Hepatic stellate cell (primary cell): Measurements from ENCODE around the gene OTOP1.
"Not testable (repeated sequence)": the region's sequence is repeated elsewhere in the genome, so short reads cannot be mapped to it uniquely, and the experiment has no call there.

Source experiments
- DNase-seq: peaks from one replicate; pipeline ENCODE4 v3.0.0; 2011; ENCODE audit warnings: low spot score

OTOP1 gene

GRCh38 chr4:4164532-4165173, 62.1 kb downstream of the OTOP1 start:
- not testable (repeated sequence) for DNase-seq

GRCh38 chr4:4162186-4162585, 64.5 kb downstream of the OTOP1 start:
- not testable (repeated sequence) for DNase-seq

- DNase-seq: not testable (repeated sequence)
These were observed 65.6 kb downstream of the OTOP1 start for GRCh38 chr4:4160956-4161665.

- peak; percentile 4 for DNase-seq
These were observed 81.1 kb downstream of the OTOP1 start for GRCh38 chr4:4145622-4146021.

GRCh38 chr4:4143376-4143775, 83.4 kb downstream of the OTOP1 start:
- DNase-seq: not testable (repeated sequence)

GRCh38 chr4:4142679-4143078, 84.0 kb downstream of the OTOP1 start:
- DNase-seq: not testable (repeated sequence)

GRCh38 chr4:4141186-4141585, 85.5 kb downstream of the OTOP1 start:
- not testable (repeated sequence) for DNase-seq
